Measurements from ENCODE around the gene SRL.
"Not testable (repeated sequence)": the region's sequence is repeated elsewhere in the genome, so short reads cannot be mapped to it uniquely, and the experiment has no call there.

Gene SRL

GRCh38 chr16:4216596-4216995, 25.3 kb downstream of the SRL start:
- no peak overlapping the region for H3K4me3 ChIP-seq (ENCODE audit: low read depth, low read length)
- no peak for TF ChIP-seq CTCF (IDR thresholded peaks at IDR 0.05; ENCODE audit: insufficient read depth, low read depth, low read length, missing control alignments)
- no peak for DNase-seq (ENCODE audit: low read depth)

GRCh38 chr16:4215106-4215505, 26.8 kb downstream of the SRL start:
- DNase-seq (ENCODE audit: low read depth) = no peak
- no peak overlapping the region for H3K4me3 ChIP-seq (ENCODE audit: low read depth, low read length)
- no peak for TF ChIP-seq CTCF (IDR thresholded peaks at IDR 0.05; ENCODE audit: insufficient read depth, low read depth, low read length, missing control alignments)

GRCh38 chr16:4214215-4214621, 27.7 kb downstream of the SRL start:
- H3K4me3 ChIP-seq (ENCODE audit: low read depth, low read length) = no peak overlapping the region
- TF ChIP-seq CTCF (IDR thresholded peaks at IDR 0.05; ENCODE audit: insufficient read depth, low read depth, low read length, missing control alignments) = no peak
- DNase-seq (ENCODE audit: low read depth) = no peak

- TF ChIP-seq CTCF (IDR thresholded peaks at IDR 0.05; ENCODE audit: insufficient read depth, low read depth, low read length, missing control alignments) = no peak
- no peak for DNase-seq (ENCODE audit: low read depth)
- no peak overlapping the region for H3K4me3 ChIP-seq (ENCODE audit: low read depth, low read length)
These were observed 28.1 kb downstream of the SRL start for GRCh38 chr16:4213737-4214136.

GRCh38 chr16:4212934-4213296, 29.0 kb downstream of the SRL start:
- no peak for TF ChIP-seq CTCF (IDR thresholded peaks at IDR 0.05; ENCODE audit: insufficient read depth, low read depth, low read length, missing control alignments)
- DNase-seq (ENCODE audit: low read depth) = no peak
- no peak overlapping the region for H3K4me3 ChIP-seq (ENCODE audit: low read depth, low read length)

- H3K4me3 ChIP-seq (ENCODE audit: low read depth, low read length) = no peak overlapping the region
- no peak for TF ChIP-seq CTCF (IDR thresholded peaks at IDR 0.05; ENCODE audit: insufficient read depth, low read depth, low read length, missing control alignments)
- no peak for DNase-seq (ENCODE audit: low read depth)
These were observed 29.5 kb downstream of the SRL start for GRCh38 chr16:4212211-4212933.

GRCh38 chr16:4211445-4212210, 30.3 kb downstream of the SRL start:
- not testable (repeated sequence) for DNase-seq (ENCODE audit: low read depth); H3K4me3 ChIP-seq (ENCODE audit: low read depth, low read length)
